ENCODE data around the gene RSRP1. TPM values are rescaled to one million over a fixed set of nuclear protein-coding genes. Genes with fewer than 3 reads are reported as not detected.

RSRP1 gene
- total and polyA plus RNA-seq, 2 donors (not counting 3 experiments of a cell fraction or from before 2014, with no cell fraction given): 50.5 to 99.4 TPM

DNA sequence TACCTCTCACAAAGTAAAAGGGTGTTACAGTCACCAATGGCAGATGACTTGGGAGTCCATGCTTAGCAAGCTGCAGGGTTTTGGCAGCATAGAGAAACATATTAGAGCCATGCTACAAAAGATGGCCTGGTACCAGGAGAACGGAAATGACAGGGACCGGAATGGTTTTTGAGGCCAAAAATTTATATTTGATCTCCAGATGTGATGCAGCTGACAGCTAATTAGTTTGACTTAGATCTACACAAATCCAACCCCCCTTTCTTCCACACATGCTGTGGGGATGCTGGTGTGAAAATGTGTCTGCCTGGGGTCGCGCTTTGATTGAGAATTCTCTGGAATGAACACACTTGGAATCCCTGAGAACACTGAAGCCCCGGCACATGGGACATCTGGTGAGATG, 41.5 kb downstream of the RSRP1 start:
- dilution Hi-C loops (cut with MboI; ENCODE audit: extremely low pct_ligation_motif_present, low sequenced_read_pairs) (no loop called here), intact Hi-C loops (cut with micrococcal nuclease) (loop anchor here (2.0 to 5.0 kb wide), 2 partner anchors 168 to 357 kb away; no protein-coding TSS in a partner anchor)
- Histone ChIP-seq H3K9me1 (replicated peaks; ENCODE audit: control insufficient read depth, extremely low read depth, insufficient read depth, low read length) (no peaks in the 10 kb centered on the region), H3K27ac (ENCODE audit: insufficient read depth, low read depth, low read length) (no peak overlapping the region), H3K4me2 (ENCODE audit: insufficient read depth, low read length) (no peak overlapping the region), H2AFZ (ENCODE audit: low read depth, low read length) (no peak overlapping the region), H3K4me3 (replicated peaks in 1 of 3; ENCODE audit: insufficient read depth in 1 of 3, low read depth in 1 of 3, low read length in 3 of 3) (no peak overlapping the region), H3K79me2 (ENCODE audit: control insufficient read depth, insufficient read depth, low read length) (no peaks in the 10 kb centered on the region), H3K27me3 (ENCODE audit: control insufficient read depth in 2 of 2, insufficient read depth in 2 of 2, low read length in 2 of 2) (peaks cover 3 to 5% of the 10 kb centered on the region in 2 experiments), H3K9ac (replicated peaks; ENCODE audit: extremely low read depth, insufficient read depth, low read length) (no peak overlapping the region), H3K4me1 (ENCODE audit: control insufficient read depth, extremely low read depth, insufficient read depth, low read length) (no peaks in the 10 kb centered on the region), H3K36me3 (ENCODE audit: control insufficient read depth in 2 of 2, extremely low read depth in 1 of 2, insufficient read depth in 2 of 2, low read length in 2 of 2) (no peaks in the 10 kb centered on the region), H4K20me1 (replicated peaks; ENCODE audit: control insufficient read depth, extremely low read depth, insufficient read depth, low read length) (no peaks in the 10 kb centered on the region), H3K9me3 (replicated peaks; ENCODE audit: control insufficient read depth, insufficient read depth, low read length) (no peaks in the 10 kb centered on the region)
- no TSS peak for BruUV-seq (replicated peaks)
- CTCF ChIA-PET: interaction anchor here (0.8 to 1.8 kb wide), 9 partner anchors 9 to 358 kb away, joined by 3 to 7 read pairs (median 3); no protein-coding TSS in a partner anchor
- no peak for FAIRE-seq
- no peak for DNase-seq (ENCODE audit: low read depth, low spot score)
- TF ChIP-seq POLR2AphosphoS5 (IDR thresholded peaks at IDR 0.05; ENCODE audit: insufficient read depth, low read depth, low read length) (no peak), FOS (IDR thresholded peaks at IDR 0.05; ENCODE audit: borderline replicate concordance, insufficient read depth, low read length) (no peak)
- POLR2A ChIA-PET: interaction anchor here (1.4 kb wide), 1 partner anchor 42 kb away, joined by 3 read pairs; the partner anchor contains the start of gene RSRP1

DNA sequence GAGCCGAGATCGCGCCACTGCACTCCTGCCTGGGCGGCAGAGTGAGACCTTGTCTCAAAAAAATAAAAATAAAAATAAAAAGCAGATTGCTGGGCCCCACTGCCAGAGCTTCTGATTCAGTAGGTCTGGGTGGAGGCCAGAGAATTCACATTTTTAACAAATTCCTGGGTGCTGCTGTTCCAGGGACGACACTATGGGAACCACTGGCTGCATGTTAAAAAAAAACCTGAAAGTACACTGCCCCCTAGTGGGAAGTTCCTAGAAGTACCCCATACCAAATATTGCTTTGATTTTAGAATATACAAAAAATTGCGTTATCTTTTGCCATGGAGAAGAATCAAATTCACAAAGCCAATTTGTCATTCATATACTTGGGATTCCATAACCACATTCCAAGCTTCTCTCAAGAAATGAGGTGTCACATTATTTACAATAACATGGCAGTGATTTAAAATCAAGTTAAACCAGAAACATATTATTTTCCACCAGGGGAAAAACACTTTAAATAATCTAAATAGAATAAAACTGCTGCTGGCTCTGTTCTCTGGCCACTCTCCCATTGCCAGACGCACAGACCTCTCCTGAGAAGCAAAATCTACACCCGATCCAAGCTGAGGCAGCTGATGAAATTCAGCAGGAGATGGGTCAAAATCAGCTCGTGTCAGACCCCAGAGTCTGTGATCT, 42.3 kb downstream of the RSRP1 start:
- Histone ChIP-seq H3K4me1 (ENCODE audit: control insufficient read depth, extremely low read depth, insufficient read depth, low read length) (no peaks in the 10 kb centered on the region), H3K4me2 (ENCODE audit: insufficient read depth, low read length) (no peak overlapping the region), H3K9me3 (replicated peaks; ENCODE audit: control insufficient read depth, insufficient read depth, low read length) (no peaks in the 10 kb centered on the region), H3K9ac (replicated peaks; ENCODE audit: extremely low read depth, insufficient read depth, low read length) (no peak overlapping the region), H2AFZ (ENCODE audit: low read depth, low read length) (no peak overlapping the region), H3K36me3 (ENCODE audit: control insufficient read depth in 2 of 2, extremely low read depth in 1 of 2, insufficient read depth in 2 of 2, low read length in 2 of 2) (no peaks in the 10 kb centered on the region), H4K20me1 (replicated peaks; ENCODE audit: control insufficient read depth, extremely low read depth, insufficient read depth, low read length) (no peaks in the 10 kb centered on the region), H3K27me3 (ENCODE audit: control insufficient read depth in 2 of 2, insufficient read depth in 2 of 2, low read length in 2 of 2) (peaks cover 0 to 6% of the 10 kb centered on the region in 2 experiments), H3K79me2 (ENCODE audit: control insufficient read depth, insufficient read depth, low read length) (no peaks in the 10 kb centered on the region), H3K9me1 (replicated peaks; ENCODE audit: control insufficient read depth, extremely low read depth, insufficient read depth, low read length) (no peaks in the 10 kb centered on the region), H3K4me3 (replicated peaks in 1 of 3; ENCODE audit: insufficient read depth in 1 of 3, low read depth in 1 of 3, low read length in 3 of 3) (no peak overlapping the region), H3K27ac (ENCODE audit: insufficient read depth, low read depth, low read length) (no peak overlapping the region)
- BruUV-seq (replicated peaks): no TSS peak
- intact Hi-C loops (cut with micrococcal nuclease) (loop anchor here (2.0 to 5.0 kb wide), 3 partner anchors 168 to 356 kb away; partner anchors contain the start of gene RUNX3), dilution Hi-C loops (cut with MboI; ENCODE audit: extremely low pct_ligation_motif_present, low sequenced_read_pairs) (no loop called here)
- ChIA-PET CTCF (interaction anchor here (1.0 to 1.8 kb wide), 7 partner anchors 10 to 357 kb away, joined by 3 to 7 read pairs (median 4); no protein-coding TSS in a partner anchor), POLR2A (interaction anchor here (1.4 kb wide), 1 partner anchor 43 kb away, joined by 3 read pairs; the partner anchor contains the start of gene RSRP1)
- peak; percentile 76 for FAIRE-seq
- TF ChIP-seq EZH2 (IDR thresholded peaks at IDR 0.05; ENCODE audit: borderline replicate concordance, low read depth, low read length, severe bottlenecking) (no peak), FOS (IDR thresholded peaks at IDR 0.05; ENCODE audit: borderline replicate concordance, insufficient read depth, low read length) (no peak), GATA2 (IDR thresholded peaks at IDR 0.05; ENCODE audit: insufficient read depth, insufficient read length, low read depth, low read length) (no peak), POLR2A (IDR thresholded peaks at IDR 0.05; ENCODE audit: low read depth, low read length) (no peak), JUN (IDR thresholded peaks at IDR 0.05; ENCODE audit: borderline replicate concordance, insufficient read depth, insufficient read length, low read depth) (no peak), MYC (IDR thresholded peaks at IDR 0.05; ENCODE audit: low read depth, low read length) (no peak), POLR2AphosphoS5 (IDR thresholded peaks at IDR 0.05; ENCODE audit: insufficient read depth, low read depth, low read length) (no peak)
- TF ChIP-seq, protein P1, sequence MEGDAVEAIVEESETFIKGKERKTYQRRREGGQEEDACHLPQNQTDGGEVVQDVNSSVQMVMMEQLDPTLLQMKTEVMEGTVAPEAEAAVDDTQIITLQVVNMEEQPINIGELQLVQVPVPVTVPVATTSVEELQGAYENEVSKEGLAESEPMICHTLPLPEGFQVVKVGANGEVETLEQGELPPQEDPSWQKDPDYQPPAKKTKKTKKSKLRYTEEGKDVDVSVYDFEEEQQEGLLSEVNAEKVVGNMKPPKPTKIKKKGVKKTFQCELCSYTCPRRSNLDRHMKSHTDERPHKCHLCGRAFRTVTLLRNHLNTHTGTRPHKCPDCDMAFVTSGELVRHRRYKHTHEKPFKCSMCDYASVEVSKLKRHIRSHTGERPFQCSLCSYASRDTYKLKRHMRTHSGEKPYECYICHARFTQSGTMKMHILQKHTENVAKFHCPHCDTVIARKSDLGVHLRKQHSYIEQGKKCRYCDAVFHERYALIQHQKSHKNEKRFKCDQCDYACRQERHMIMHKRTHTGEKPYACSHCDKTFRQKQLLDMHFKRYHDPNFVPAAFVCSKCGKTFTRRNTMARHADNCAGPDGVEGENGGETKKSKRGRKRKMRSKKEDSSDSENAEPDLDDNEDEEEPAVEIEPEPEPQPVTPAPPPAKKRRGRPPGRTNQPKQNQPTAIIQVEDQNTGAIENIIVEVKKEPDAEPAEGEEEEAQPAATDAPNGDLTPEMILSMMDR (IDR thresholded peaks at IDR 0.05; ENCODE audit: extremely low read depth in 1 of 2, insufficient read depth in 1 of 2, low read depth in 1 of 2, low read length in 2 of 2): peak; percentile 57 to 61
- TF ChIP-seq, protein P2, sequence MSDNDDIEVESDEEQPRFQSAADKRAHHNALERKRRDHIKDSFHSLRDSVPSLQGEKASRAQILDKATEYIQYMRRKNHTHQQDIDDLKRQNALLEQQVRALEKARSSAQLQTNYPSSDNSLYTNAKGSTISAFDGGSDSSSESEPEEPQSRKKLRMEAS (IDR thresholded peaks at IDR 0.05; ENCODE audit: insufficient read depth, insufficient read length): no peak
- peak; percentile 21 for DNase-seq (ENCODE audit: low read depth, low spot score)

All from endothelial cell of umbilical vein (primary cell).